ENCODE data around the gene LRRC4C.

DNA sequence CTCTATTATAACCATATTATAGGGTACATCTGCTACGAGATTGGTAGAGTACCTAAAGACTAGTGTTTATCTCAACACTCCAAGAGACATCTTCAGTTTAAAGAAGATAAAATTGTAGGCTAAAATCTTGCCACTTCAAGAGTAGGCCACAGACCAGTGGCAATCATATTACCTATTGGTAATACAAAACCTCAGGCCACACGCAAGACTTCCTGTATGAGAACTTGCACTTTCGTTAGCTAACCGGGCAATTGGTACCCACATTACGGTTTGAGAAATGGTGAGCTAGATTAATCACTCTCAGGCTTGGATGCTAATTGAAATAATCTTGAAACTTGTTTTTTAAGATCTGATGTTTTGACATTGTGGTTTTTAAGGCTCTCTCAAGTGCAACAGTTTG lies 772.7 kb downstream of the LRRC4C start:
- no peak for TF ChIP-seq EZH2 (IDR thresholded peaks at IDR 0.05; ENCODE audit: insufficient read depth, poor library complexity, severe bottlenecking)
- no peak for TF ChIP-seq EZH2phosphoT487 (IDR thresholded peaks at IDR 0.05; ENCODE audit: insufficient read depth, low read depth)
